ENCODE data around the gene GREB1.

The GREB1 gene

DNA sequence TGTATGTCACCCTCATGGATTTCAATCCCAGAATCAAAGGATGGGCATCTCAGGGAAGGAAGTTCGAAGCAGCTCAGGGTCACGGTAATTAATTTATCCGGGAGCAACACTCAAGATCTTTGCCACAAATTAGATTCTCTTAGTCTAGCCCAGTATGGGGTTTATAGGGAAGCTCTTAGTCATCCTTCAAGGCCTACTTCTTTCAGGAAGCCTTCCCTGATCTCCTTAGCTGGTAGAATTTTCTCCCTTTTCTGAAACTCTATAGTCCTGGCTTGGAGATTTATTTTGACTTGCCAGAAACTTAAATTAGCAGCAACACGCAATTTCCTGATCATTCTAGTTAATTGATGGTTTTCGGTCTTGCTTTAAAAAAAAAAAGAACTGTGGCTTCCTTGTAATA, 20.5 kb upstream of the GREB1 start:
- DNase-seq = no peak

DNA sequence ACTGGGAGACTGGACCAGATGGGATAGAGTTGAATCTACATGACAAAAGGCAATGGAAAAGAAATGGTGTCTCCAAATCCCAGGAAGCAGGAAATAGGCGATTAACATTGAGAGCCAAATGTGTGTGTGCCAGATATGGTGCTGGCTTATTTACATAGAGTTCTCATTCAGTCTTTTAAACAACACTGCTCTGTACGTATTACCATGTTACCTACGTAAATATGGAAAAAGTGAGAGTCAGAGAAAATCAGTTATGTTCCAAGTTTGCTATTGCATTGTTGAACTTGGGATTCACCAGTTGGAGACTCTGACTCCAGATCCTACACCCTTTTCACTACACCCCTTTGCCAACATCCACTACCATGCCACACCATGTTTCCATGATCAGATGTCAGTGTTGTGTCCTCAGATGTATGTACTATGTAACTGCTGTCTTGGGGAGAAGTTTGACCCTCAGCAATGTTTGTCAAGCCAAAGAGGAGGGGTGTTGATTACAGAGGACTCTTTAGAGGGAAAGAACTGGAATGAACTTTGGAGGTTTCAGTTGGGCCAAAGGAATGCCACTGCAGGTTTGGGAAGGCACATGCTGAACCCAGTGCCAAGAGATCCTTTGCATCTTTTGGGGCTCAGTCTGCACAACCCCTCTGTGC, 19.6 kb upstream of the GREB1 start:
- no peak for DNase-seq

GRCh38 chr2:11514904-11515303, 18.9 kb upstream of the GREB1 start:
- no peak for DNase-seq

DNA sequence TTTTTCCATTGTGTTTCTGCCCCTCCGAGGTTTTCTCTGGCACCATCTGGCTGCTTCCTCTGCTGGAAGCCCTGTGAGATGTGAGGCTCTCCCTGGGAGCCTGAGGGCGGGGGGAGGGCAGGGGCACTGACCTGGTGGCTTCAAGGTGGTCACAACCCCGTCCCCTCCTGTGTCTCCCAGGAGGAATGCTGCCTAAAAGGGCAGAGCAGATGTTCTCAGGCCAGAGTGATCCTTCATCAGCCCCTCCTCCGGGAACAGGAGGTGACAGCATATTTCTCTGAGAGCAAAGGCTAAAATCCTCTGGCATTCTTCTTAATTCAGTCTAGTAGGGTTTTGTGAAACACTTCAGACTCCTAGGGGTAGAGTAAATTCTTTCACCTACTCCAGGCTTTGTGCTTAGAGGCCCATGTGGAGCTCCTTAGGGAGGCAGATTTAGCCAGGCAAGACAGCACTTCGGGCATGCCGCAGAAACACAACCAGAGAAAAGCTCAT, 18.3 kb upstream of the GREB1 start:
- no peak for DNase-seq

DNA sequence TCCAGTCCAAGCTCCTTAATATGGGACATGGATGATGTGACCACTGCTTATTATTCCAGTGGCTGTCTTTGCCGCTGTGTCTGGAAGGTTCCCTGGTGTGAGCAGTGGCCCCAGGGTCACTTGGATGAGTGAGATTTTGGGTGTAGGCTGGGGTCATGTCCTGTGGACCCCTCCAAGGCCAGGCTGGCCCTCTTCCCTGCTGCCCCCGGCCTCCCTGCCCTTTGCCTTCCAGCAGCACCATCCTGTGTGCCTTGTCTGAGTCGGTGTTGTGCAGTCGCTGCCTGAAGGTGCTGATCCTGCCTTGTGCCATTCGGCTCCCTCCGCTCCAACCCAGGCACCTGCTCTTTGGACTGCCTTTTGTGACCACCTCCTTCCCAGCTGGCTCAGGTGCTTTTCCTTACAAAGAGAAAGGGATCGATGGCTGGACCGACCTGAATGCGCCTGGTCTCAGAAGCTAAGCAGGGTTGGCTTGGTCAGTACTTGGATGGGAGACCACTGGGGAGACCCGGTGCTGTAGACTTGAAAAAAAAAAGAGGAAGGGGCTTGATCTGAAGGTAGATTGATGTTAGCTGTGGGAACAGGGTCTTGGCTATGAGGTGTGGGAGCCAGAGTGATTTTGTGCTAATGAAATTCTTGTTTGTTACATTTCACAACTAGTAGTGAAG, 16.7 kb upstream of the GREB1 start:
- DNase-seq = no peak

DNA sequence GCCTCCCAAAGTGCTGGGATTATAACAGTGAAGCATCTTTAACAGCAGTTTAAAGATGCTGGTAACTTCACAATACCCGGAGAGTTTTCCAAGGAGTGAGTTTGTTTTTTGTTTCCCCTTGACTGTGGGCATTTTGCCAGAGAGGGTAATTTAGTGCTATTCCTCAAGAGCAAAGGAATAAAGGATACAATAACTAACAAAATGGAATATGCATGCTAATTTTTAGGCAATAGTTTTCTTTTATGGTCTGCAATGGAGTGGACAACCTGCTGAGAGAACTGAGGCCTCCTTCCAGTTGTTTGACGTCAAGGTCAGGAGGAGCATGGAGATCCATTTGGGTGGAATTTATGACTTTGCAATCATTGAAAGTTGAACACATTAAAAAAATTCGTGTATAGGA, 15.9 kb upstream of the GREB1 start:
- DNase-seq = no peak

- DNase-seq = no peak
These were observed 13.7 kb upstream of the GREB1 start for GRCh38 chr2:11520092-11520693.

DNA sequence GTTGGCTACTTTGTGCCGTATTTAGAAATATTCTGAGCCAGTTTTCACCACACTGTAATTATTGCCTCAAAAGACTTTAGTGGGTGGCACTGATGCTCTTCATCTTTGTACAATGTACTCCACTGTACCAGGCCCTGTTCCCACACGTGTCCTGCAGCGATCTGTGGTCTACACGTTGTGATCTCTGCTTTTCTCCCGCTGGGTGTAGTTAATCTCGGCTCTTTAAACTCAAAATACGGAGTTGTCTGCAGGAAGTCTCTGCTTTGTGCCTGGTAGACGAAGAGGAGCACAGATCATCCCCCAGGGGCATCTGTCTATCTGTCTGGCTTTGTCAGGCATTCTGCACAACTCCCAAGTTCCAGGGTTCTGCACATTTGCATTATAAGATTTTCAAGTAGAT, 12.1 kb upstream of the GREB1 start:
- no peak for DNase-seq

DNA sequence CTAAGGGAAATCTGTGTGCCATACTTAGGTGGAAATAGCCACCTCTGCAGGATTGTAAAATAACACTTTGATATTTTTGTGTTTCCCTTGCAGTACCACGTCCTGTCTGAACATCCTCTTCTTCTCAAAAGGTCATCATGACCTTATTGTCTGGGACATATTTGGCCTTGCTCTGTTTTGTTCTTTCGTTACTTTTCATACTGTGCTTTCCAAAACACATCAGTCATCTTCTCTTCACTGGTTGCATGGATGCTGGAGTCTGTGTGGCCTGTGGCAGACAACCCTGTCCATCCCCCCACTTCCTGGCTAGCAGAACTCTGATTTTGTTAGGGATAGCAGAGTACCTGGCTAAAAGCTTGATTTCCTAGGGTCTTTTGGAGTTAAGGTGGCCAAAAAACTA, 9.4 kb upstream of the GREB1 start:
- no peak for DNase-seq

- DNase-seq = no peak
These were observed 8.1 kb upstream of the GREB1 start for GRCh38 chr2:11525762-11526161.

GRCh38 chr2:11527001-11527400, 6.8 kb upstream of the GREB1 start:
- no peak for DNase-seq

GRCh38 chr2:11528228-11528627, 5.6 kb upstream of the GREB1 start:
- no peak for DNase-seq

GRCh38 chr2:11530864-11531465, 2.9 kb upstream of the GREB1 start:
- no peak for DNase-seq

DNA sequence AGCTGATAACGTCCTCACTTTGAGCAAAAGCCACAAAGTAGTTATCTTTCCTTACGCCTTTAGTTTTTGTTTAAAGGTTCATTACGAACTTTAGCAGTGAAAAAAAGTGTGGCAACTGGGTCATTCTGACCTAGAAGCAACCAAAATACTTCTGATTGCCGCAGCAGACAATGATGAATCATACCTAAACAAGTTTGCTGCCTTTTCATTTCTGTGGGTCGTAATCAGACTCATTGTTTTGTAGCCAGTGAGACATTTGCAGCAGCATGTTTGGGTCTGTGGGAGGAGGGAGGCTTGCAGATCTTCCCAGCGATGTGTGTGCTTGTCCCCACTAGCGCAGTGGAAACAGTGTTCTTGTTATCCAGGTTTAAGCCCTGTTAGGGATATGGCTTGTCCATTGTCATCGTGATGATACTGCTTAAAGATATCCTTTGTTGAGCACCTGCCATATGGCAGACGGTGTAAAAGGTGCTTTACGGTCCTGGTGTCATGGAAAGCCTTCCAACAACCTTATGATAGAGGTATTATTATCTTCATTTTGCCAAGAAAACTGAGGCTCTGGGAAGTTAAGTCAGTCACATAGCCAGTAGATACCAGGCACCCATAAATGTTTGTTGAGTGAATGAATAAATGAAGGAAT, 1.3 kb upstream of the GREB1 start:
- DNase-seq = no peak

DNA sequence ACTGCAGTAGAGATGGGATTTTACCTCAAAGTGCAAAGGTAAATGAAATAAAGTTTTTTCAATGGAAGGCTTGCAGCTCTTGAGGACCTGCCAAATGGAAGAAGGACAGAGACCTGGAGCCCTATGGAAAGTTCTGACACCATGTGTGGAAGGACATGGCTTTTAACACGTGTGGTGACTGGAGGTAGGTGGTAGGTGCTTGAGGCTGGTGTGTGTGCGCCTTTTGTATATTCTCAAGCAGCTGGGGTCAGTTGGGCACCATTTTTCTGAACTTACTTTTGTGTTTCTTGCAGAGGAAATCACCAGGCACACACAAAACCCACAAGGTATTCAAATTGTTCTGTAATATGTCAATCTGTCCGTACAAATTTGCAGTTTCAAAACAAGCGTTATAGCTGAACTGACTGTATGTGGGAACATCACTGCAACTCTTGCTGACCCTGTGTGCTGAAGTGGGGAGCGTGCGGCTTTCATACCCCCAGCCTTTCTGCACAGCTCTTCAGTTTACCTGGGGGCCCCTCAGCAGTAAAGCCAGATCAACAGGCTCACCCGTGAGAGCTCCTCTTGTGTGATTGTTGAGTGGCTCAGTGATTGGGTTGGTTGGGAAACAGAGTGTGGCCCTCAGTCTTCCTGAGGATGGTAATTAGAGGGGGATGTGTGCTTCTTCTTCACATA, 363 bp downstream of the GREB1 start:
- DNase-seq = no peak

DNA sequence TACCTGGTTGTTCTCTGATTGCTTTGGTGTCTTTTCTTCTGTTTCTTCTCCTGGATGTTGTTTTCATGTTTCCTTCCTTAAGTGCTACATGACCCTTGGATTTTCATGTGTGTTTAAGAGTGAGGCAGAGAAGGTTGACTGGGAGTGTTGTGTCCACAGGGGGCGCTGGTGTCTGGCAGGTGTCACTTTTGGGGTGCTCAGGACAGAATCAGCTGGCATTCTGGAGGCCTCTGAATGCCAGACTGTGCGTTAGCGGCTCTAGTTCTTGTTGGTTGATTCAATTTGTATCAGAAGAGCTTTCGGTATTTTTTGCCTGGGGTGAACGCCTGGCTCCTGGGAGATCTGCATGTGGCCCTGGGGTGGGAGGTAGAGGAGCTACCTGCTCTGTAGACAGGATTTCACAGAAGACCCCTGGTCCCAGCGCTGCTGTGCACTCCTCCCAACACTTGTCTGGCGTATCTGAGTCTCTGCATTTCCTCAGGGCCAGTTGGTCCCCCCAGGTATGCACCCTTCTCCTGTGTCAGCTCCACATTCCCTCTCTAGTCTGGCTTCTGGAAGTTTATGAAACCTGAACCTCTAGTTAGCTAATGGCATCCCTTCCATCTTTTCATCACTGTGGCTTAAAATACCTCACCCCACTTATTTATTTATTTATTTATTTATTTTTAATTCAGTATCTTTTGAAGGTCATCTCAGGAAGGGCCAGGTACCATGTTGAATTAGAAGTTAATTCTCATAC, 1.1 kb downstream of the GREB1 start:
- DNase-seq = no peak

GRCh38 chr2:11535899-11536344, 2.1 kb downstream of the GREB1 start:
- no peak for DNase-seq

DNA sequence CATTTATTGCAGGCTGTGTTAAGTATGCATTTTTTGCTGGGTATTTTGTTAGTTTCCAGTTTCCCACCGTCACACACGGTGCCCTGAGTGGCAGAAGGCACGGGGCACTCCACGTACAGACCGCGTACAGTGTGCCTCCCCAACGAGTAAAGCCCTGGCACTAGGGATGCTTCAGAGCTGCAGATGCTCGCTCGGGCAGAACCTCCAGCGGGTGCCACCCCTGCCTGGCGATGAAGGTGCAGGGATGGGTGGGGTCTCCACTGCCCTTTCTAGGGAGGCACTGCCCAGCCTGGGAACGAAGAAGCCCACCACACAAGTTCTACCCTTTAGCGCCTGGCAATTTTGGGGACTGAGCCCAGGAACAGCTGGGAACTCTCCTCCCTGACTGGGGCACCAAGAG, 4.1 kb downstream of the GREB1 start:
- DNase-seq = no peak

GRCh38 chr2:11539317-11540147, 5.7 kb downstream of the GREB1 start:
- no peak for DNase-seq

- DNase-seq = no peak
These were observed 6.5 kb downstream of the GREB1 start for GRCh38 chr2:11540148-11540995.

Measured in central memory CD4-positive, alpha-beta T cell (primary cell).